Adrenal gland (tissue), 12 donors: Measurements from ENCODE around the gene DLG5. TPM values are rescaled to one million over a fixed set of nuclear protein-coding genes. Genes with fewer than 3 reads are reported as not detected.

Experiments used
- DNase-seq, 7 donors: peaks; one replicate each; pipeline ENCODE4 v3.0.0-alpha.2; 2019 to 2020
- H3K27ac ChIP-seq, 5 donors: fragments of 200-600 bp; sonication (generic) in 4 of 5; 1 replicate in 3 of 5; 2 replicates in 2 of 5; pipeline versions ENCODE4 v1.5.1 to v1.8.0; 2016 to 2020; ENCODE audit warnings: mild to moderate bottlenecking in 1 of 5
- H3K27me3 ChIP-seq: fragments of 200-600 bp; 2 replicates; pipeline ENCODE4 v1.8.0; 2021
- H3K36me3 ChIP-seq, 2 donors: fragments of 200-600 bp; replicated peaks in 1 of 2; 1 replicate in 1 of 2; 2 replicates in 1 of 2; pipeline versions ENCODE4 v1.5.1 to v1.8.0; 2018 to 2022
- H3K4me1 ChIP-seq, 2 donors: fragments of 200-600 bp; replicated peaks in 1 of 2; 1 replicate in 1 of 2; 2 replicates in 1 of 2; pipeline versions ENCODE4 v1.5.1 to v1.8.0; 2018 to 2021
- H3K4me3 ChIP-seq, 4 donors: fragments of 200-600 bp; sonication (generic) in 3 of 4; one replicate each; pipeline ENCODE4 v1.5.1; 2016 to 2018
- H3K9me3 ChIP-seq, 3 donors: fragments of 200-600 bp; sonication (generic) in 1 of 3; replicated peaks in 1 of 3; 1 replicate in 2 of 3; 2 replicates in 1 of 3; pipeline versions ENCODE4 v1.5.1 to v1.8.0; 2016 to 2021
- POLR2A ChIP-seq, 2 donors: fragments of 450-650 bp; IDR thresholded peaks; one replicate each; pipeline ENCODE4 v1.6.1; 2017; ENCODE audit warnings: antibody characterized with exemption in 2 of 2, mild to moderate bottlenecking in 2 of 2, moderate library complexity in 1 of 2
- WGBS, 4 donors: extraction: QIAGEN DNeasy Blood & Tissue Kit in 2 of 4; methylation state at CpG; one replicate each; pipeline versions ENCODE4 v1.1.5 to v1.1.7; 2013 to 2017; 5-methylcytosine and 5-hydroxymethylcytosine counted together
- intact Hi-C, 2 donors: fragments of 100-400 bp; cut with DNase I; formaldehyde crosslinking; loops; one replicate each; pipeline versions ENCODE4 v1.14.1 to v1.15.0; 2022 to 2023
- polyA plus RNA-seq, 3 donors: library from polyadenylated mRNA; stranded (reverse); fragments of 200-250 nt in 2 of 3; fragments of 350-450 nt in 1 of 3; fragmentation: Illumina TruSeq in 1 of 3; extraction: RNeasy Lipid Tissue Mini Kit (QIAGEN cat#74804) in 1 of 3; gene quantifications; one replicate each; pipeline ENCODE4 v1.2.3, GENCODE V29; 2013 to 2014
- small RNA-seq, 2 donors: library from RNA; depleted of rRNA; stranded (forward); fragments of <200 nt; gene quantifications; one replicate each; pipeline ENCODE3, GENCODE V24; 2016
- total RNA-seq, 9 donors: library from RNA; depleted of rRNA in 4 of 9; stranded (reverse); fragments of >200 nt in 4 of 9; fragments of 120-200 nt in 1 of 9; fragmentation: NEBNext Ultra II Directional in 1 of 9; extraction: Animal tissue kit (Norgen Biotek cat#: 25700) in 1 of 9; gene quantifications; one replicate each; pipeline versions ENCODE4 v1.1.0 to v1.2.4, GENCODE V29; 2013 to 2023
- TF ChIP-seq, protein P1 (sequence below), 6 experiments: fragments of 450-650 bp in 4 of 6; fragments of 200-600 bp in 2 of 6; sonication (generic) in 1 of 6; IDR thresholded peaks; 1 replicate in 5 of 6; 2 replicates in 1 of 6; pipeline versions ENCODE4 v1.5.1 to v1.8.0; 2016 to 2021; ENCODE audit warnings: antibody characterized with exemption in 6 of 6, mild to moderate bottlenecking in 2 of 6, moderate library complexity in 1 of 6
- donor health status: healthy with polysubstance abuse.
- donor health status: Bipolar disorder and iron deficiency.
- donor health status: DM: yes; HTN: yes; CAD: no.
- donor health status: DM: no; HTN: no; CAD: no.
- donor health status: DM: no; HTN: no; CAD: no.
- donor health status: DM: yes; HTN: yes; CAD: no.

Gene DLG5
- total and polyA plus RNA-seq, 12 donors = 32.6 to 175 (median 101) TPM

GRCh38 chr10:77744245-77744644 lies 182.3 kb downstream of the DLG5 start:
- no peaks in the 10 kb centered on the region for H3K27me3 ChIP-seq
- H3K9me3 ChIP-seq = no peaks in the 10 kb centered on the region
- H3K27ac ChIP-seq = no peak overlapping the region
- no peaks in the 10 kb centered on the region for H3K36me3 ChIP-seq
- TF ChIP-seq, protein P1, sequence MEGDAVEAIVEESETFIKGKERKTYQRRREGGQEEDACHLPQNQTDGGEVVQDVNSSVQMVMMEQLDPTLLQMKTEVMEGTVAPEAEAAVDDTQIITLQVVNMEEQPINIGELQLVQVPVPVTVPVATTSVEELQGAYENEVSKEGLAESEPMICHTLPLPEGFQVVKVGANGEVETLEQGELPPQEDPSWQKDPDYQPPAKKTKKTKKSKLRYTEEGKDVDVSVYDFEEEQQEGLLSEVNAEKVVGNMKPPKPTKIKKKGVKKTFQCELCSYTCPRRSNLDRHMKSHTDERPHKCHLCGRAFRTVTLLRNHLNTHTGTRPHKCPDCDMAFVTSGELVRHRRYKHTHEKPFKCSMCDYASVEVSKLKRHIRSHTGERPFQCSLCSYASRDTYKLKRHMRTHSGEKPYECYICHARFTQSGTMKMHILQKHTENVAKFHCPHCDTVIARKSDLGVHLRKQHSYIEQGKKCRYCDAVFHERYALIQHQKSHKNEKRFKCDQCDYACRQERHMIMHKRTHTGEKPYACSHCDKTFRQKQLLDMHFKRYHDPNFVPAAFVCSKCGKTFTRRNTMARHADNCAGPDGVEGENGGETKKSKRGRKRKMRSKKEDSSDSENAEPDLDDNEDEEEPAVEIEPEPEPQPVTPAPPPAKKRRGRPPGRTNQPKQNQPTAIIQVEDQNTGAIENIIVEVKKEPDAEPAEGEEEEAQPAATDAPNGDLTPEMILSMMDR (IDR thresholded peaks at IDR 0.05) = no peak
- no peak for TF ChIP-seq POLR2A (IDR thresholded peaks at IDR 0.05)
- intact Hi-C loops = no loop called here
- DNase-seq = no peak
- 86 to 100% (median 94%) methylated on average over 2 to 4 of the region's 4 CpGs for WGBS, 4 donors
- H3K4me1 ChIP-seq = peaks cover 0 to 7% of the 10 kb centered on the region in 2 donors
- H3K4me3 ChIP-seq = no peak overlapping the region

GRCh38 chr10:77742172-77742571 lies 184.4 kb downstream of the DLG5 start:
- no peaks in the 10 kb centered on the region for H3K27me3 ChIP-seq
- no peak overlapping the region for H3K27ac ChIP-seq
- peaks cover 0 to 7% of the 10 kb centered on the region in 2 donors for H3K4me1 ChIP-seq
- intact Hi-C loops = no loop called here
- TF ChIP-seq, protein P1 (IDR thresholded peaks at IDR 0.05) = no peak
- no peak for TF ChIP-seq POLR2A (IDR thresholded peaks at IDR 0.05)
- H3K9me3 ChIP-seq = no peaks in the 10 kb centered on the region
- WGBS, 4 donors = 71 to 77% (median 74%) methylated on average over 5 of the region's 5 CpGs
- H3K36me3 ChIP-seq = no peaks in the 10 kb centered on the region
- H3K4me3 ChIP-seq = no peak overlapping the region
- no peak for DNase-seq

DNA sequence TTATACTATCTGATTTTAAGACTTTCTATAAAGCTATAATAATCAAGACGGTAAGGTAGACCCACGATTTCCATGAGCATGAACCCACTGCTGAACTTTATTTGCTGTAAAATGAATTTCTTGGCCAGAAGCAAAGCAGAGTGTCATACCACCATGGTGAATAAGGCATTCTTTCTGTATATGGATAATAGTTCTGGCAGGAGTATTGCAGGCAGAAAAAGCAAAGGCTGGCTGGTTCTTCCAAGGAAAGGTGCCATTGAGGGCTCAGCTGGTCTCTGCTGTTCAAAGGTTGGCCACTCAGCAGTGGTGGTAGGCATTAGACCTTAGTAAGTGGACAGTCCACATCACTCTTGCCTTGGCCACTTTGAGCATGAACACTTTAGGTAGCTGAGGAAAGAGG lies 184.8 kb downstream of the DLG5 start:
- H3K36me3 ChIP-seq = no peaks in the 10 kb centered on the region
- 93 to 99% (median 94%) methylated on average over 2 of the region's 2 CpGs for WGBS, 4 donors

More for the DNA sequence above, 184.8 kb downstream of the DLG5 start:
- TF ChIP-seq, protein P1 (IDR thresholded peaks at IDR 0.05) = no peak
- TF ChIP-seq POLR2A (IDR thresholded peaks at IDR 0.05) = no peak
- Histone ChIP-seq H3K9me3 (no peaks in the 10 kb centered on the region), H3K27me3 (no peaks in the 10 kb centered on the region), H3K4me3 (no peak overlapping the region), H3K27ac (no peak overlapping the region), H3K4me1 (peaks cover 0 to 7% of the 10 kb centered on the region in 2 donors)
- DNase-seq = no peak
- intact Hi-C loops = no loop called here

Small RNAs within 50 kb of the gene (small RNA-seq; reads per million reads assigned to genes)
- gene RF00017 (0 reads per million in 2 donors), gene RN7SL284P (0 reads per million in 2 donors), gene RNU6-1266P (0 reads per million in 2 donors)

Other genes with a start within 250 kb of the DLG5 start
- 10 to 100 TPM in 8 of 9 donors, 1 to 10 TPM in 1; 9.6 to 18.4 (median 16.1) TPM for gene POLR3A, start 102.8 kb upstream of the DLG5 start, total RNA-seq
- 10 to 100 TPM in 1 of 3 donors, 1 to 10 TPM in 2; 6.8 to 11.7 (median 7.0) TPM for gene POLR3A, start 102.8 kb upstream of the DLG5 start, polyA plus RNA-seq
- 1,000 to 10,000 TPM; 1,129 to 3,558 (median 1,494) TPM for gene RPS24, start 107.1 kb upstream of the DLG5 start, total RNA-seq
- 1,000 to 10,000 TPM; 3,413 to 4,974 (median 3,878) TPM for gene RPS24, start 107.1 kb upstream of the DLG5 start, polyA plus RNA-seq